Measurements from ENCODE around the gene PDE7B. TPM values are rescaled to one million over a fixed set of nuclear protein-coding genes. Genes with fewer than 3 reads are reported as not detected.

Gene PDE7B
- total and polyA plus RNA-seq, 8 donors: 1.3 to 4.7 (median 3.6) TPM

DNA sequence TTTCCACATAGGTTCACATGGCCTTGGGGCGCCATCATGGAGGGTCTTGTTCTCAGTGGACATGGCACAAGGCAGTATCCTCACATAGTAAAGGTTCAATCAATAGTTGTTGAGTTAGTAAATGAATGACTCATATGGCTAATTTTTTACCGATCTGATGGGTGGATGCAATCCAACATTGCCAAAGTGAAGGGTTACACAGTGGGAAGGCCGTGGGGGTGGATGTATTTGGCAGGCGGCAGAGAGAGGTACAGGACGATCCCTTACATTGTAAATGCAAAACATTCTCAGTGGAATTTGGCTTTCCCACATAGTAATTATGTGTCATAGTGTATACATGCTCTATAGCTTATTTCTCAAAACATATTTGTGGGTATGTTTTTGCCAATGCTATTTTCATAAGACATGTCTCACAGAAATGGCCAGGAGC is 21.0 kb upstream of the PDE7B start:
- TF ChIP-seq, protein P1, sequence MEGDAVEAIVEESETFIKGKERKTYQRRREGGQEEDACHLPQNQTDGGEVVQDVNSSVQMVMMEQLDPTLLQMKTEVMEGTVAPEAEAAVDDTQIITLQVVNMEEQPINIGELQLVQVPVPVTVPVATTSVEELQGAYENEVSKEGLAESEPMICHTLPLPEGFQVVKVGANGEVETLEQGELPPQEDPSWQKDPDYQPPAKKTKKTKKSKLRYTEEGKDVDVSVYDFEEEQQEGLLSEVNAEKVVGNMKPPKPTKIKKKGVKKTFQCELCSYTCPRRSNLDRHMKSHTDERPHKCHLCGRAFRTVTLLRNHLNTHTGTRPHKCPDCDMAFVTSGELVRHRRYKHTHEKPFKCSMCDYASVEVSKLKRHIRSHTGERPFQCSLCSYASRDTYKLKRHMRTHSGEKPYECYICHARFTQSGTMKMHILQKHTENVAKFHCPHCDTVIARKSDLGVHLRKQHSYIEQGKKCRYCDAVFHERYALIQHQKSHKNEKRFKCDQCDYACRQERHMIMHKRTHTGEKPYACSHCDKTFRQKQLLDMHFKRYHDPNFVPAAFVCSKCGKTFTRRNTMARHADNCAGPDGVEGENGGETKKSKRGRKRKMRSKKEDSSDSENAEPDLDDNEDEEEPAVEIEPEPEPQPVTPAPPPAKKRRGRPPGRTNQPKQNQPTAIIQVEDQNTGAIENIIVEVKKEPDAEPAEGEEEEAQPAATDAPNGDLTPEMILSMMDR (IDR thresholded peaks at IDR 0.05): no peak
- intact Hi-C loops (cut with DNase I): no loop called here
- Histone ChIP-seq H3K36me3 (no peaks in the 10 kb centered on the region), H3K9me3 (no peaks in the 10 kb centered on the region), H3K27ac (no peak overlapping the region), H3K4me1 (no peaks in the 10 kb centered on the region), H3K4me3 (no peak overlapping the region), H3K27me3 (no peaks in the 10 kb centered on the region)
- DNase-seq (peak in 1 of 4 donors; percentile 30), ATAC-seq (no peak)

DNA sequence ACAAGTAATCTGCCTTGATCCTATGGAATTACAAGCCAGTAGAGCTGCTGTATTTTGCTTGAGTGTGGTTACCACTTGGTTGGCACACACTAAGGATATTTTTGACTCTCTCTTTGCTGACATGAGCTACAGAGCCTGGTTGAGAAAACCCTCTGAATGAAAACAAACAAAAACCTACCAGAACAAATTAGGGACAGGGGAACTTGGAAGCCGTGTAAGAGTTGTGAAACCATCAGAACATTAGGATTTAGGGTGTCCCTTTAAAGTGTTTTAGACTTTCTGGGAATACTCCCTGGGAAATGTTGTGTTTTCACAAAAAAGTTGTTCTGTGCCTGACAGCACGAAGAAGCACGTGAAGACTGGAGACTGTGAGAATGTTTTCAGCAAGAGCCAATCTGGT is 20.5 kb upstream of the PDE7B start:
- no peaks in the 10 kb centered on the region for H3K27me3 ChIP-seq
- intact Hi-C loops (cut with DNase I): no loop called here
- TF ChIP-seq, protein P1 (IDR thresholded peaks at IDR 0.05): no peak
- H3K36me3 ChIP-seq: no peaks in the 10 kb centered on the region
- no peak overlapping the region for H3K4me3 ChIP-seq
- no peak overlapping the region for H3K27ac ChIP-seq
- DNase-seq (no peak), ATAC-seq (no peak)
- H3K4me1 ChIP-seq: no peaks in the 10 kb centered on the region
- no peaks in the 10 kb centered on the region for H3K9me3 ChIP-seq

DNA sequence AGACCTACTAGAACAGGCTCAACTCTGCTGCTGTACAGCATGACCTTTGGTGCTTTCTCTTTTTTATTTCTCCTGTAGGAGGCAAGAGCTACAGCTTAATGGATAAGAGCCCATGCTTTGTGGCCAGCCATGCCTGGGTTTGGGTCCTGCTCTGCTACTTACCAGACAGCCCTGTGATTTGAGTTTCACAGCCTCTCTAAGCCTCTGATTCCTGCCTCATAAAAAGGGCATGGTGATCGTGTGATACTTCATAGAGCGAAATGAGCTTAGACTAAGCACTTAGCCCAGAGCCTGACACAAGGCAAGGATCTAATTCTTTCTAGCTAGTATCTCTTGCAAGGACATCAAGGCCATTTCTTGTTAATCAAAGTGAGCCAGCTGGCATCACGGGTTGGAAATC is 19.3 kb upstream of the PDE7B start:
- Histone ChIP-seq H3K27ac (no peak overlapping the region), H3K4me1 (no peaks in the 10 kb centered on the region), H3K9me3 (no peaks in the 10 kb centered on the region), H3K27me3 (no peaks in the 10 kb centered on the region), H3K4me3 (no peak overlapping the region), H3K36me3 (no peaks in the 10 kb centered on the region)
- no peak for ATAC-seq
- DNase-seq: no peak
- TF ChIP-seq, protein P1 (IDR thresholded peaks at IDR 0.05): no peak
- intact Hi-C loops (cut with DNase I): no loop called here

DNA sequence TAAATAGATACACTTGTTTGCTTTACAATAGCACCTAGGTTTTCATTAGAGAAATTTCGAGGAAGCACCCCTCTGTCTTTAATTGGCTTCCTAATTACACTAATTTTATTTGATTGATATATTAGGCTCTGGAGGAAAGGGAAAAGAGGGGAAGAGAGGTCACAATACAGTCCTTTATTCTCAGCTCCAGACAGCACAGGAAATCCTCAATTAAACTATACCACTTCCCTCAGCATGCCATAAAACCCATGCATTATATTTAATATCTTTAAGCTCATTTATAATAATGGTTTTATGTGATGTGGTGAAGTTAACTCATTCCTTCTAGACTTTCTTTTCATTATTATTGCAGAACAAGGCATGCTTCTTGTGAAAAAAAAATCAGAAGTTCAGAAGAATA is 17.7 kb upstream of the PDE7B start:
- Histone ChIP-seq H3K9me3 (no peaks in the 10 kb centered on the region), H3K27ac (no peak overlapping the region), H3K36me3 (no peaks in the 10 kb centered on the region), H3K4me1 (no peaks in the 10 kb centered on the region), H3K4me3 (no peak overlapping the region), H3K27me3 (no peaks in the 10 kb centered on the region)
- DNase-seq: no peak
- TF ChIP-seq, protein P1 (IDR thresholded peaks at IDR 0.05): no peak
- no peak for ATAC-seq
- intact Hi-C loops (cut with DNase I): no loop called here

DNA sequence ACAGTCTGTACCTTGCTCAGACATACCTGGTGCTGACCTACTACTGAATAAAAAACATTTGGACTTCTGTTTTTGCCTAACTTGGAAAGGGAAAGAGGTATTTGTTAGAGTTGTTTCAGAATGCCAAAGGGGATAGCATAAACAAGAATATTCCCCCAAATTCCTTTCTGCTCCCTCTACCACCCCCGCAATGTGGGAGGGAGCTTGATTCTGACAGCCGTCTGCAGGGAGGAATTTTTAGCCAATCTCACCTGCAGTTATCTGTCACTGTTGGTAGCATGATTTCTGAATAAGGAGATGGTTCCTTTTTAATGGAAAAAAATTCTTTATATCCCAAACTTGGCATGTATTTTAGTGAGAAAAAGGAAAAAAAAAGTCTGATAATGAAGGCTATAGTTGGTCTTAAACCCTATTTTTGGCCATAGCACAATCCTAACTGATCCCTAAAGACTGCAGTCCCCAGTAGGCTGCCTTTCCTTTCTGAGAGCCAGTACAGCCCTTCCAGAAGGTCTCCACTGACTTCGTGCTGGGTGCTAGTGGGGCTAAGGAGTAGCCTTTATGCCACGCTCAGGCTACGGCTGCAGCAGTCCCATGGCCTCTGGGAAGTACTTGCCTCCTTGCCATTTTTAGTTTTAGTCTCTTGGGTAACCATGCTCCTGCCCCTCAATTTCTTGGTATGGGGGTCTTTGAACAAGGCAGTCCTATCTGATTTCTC is 13.6 kb upstream of the PDE7B start:
- Histone ChIP-seq H3K4me1 (no peaks in the 10 kb centered on the region), H3K27ac (no peak overlapping the region), H3K9me3 (no peaks in the 10 kb centered on the region), H3K4me3 (no peak overlapping the region), H3K36me3 (no peaks in the 10 kb centered on the region), H3K27me3 (no peaks in the 10 kb centered on the region)
- intact Hi-C loops (cut with DNase I): no loop called here
- TF ChIP-seq, protein P1 (IDR thresholded peaks at IDR 0.05): no peak
- DNase-seq: no peak
- ATAC-seq: no peak
